Superior temporal gyrus (tissue), 1 donor: Measurements from ENCODE around the gene TIPIN.
A peak's percentile ranks its signal among the peaks of the same experiment; 100 is the strongest.
"Not testable (repeated sequence)": the region's sequence is repeated elsewhere in the genome, so short reads cannot be mapped to it uniquely, and the experiment has no call there.

Source experiments
- DNase-seq: peaks from one replicate; pipeline ENCODE4 v3.0.0-alpha.2; 2016; ENCODE audit errors: extremely low spot score

TIPIN gene

GRCh38 chr15:66356359-66357236 is at the start of gene TIPIN:
Gene TIPIN, minus strand, starts transcription at chr15:66356685. Its CDS starts 3,738 bp downstream, at chr15:66352947.
- peak; percentile 86 for DNase-seq

GRCh38 chr15:66405615-66406014 is 49.1 kb upstream of the TIPIN start:
- DNase-seq, result no peak

- DNase-seq, result no peak
Measured at GRCh38 chr15:66405007-66405406, 48.5 kb upstream of the TIPIN start.

GRCh38 chr15:66404532-66404931 is 48.0 kb upstream of the TIPIN start:
- no peak for DNase-seq

- no peak for DNase-seq
Measured at GRCh38 chr15:66404122-66404521, 47.6 kb upstream of the TIPIN start.

GRCh38 chr15:66403323-66403722 is 46.8 kb upstream of the TIPIN start:
- DNase-seq, result no peak

- no peak for DNase-seq
Measured at GRCh38 chr15:66402761-66403284, 46.3 kb upstream of the TIPIN start.

GRCh38 chr15:66401130-66402021 is 44.9 kb upstream of the TIPIN start:
- DNase-seq, result no peak

GRCh38 chr15:66400351-66400774 is 43.9 kb upstream of the TIPIN start:
- DNase-seq, result no peak

GRCh38 chr15:66399276-66399675 is 42.8 kb upstream of the TIPIN start:
- no peak for DNase-seq

GRCh38 chr15:66394915-66395314 is 38.4 kb upstream of the TIPIN start:
- no peak for DNase-seq

GRCh38 chr15:66394472-66394871 is 38.0 kb upstream of the TIPIN start:
- no peak for DNase-seq

- not testable (repeated sequence) for DNase-seq
Measured at GRCh38 chr15:66393037-66393436, 36.6 kb upstream of the TIPIN start.

- no peak for DNase-seq
Measured at GRCh38 chr15:66390678-66391077, 34.2 kb upstream of the TIPIN start.

GRCh38 chr15:66389859-66390381 is 33.4 kb upstream of the TIPIN start:
- no peak for DNase-seq

- DNase-seq, result no peak
Measured at GRCh38 chr15:66389098-66389858, 32.8 kb upstream of the TIPIN start.

- no peak for DNase-seq
Measured at GRCh38 chr15:66388576-66388975, 32.1 kb upstream of the TIPIN start.

GRCh38 chr15:66388043-66388363 is 31.5 kb upstream of the TIPIN start:
- DNase-seq, result no peak

GRCh38 chr15:66387163-66388042 is 30.9 kb upstream of the TIPIN start:
- DNase-seq, result no peak
